HG03196 (cell line): Measurements from ENCODE around the gene MAML2.

ENCODE experiments used
- ATAC-seq: cut with Tn5 transposase; IDR thresholded peaks from one replicate; pipeline ENCODE4 v1.9.1; 2021; ENCODE audit not compliant: unreplicated experiment

MAML2 gene

DNA sequence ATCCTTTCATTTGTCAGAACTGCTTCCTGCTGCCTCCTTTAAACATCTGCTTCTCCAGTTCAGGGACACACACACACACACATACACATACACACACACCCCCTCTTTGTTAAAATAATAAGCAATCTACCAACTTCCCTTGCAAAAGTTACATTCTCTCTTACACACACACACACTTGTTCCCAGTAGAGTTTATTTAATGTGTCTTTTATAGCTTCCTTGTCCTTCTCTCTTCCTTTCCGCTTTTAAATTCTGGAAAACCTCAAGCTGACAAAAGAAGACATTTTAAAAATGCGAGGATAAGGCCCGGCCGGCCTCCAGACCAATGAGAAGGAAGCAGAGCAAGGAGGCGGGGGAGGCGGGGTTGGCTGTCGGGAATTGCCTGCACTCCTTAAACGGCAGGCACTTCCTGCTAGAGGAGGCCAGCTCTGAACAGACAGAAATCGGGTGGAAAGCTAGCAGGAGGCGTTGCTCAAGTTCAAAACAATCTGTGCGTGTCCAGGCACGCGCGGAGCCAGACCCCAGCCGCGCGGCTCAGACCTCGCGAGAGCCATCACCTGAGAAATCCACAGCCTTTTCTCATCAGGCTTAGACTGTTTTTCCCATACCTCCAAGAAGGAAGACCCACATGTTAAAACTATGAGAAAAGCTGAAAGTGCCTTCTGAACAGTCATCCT is 99.9 kb downstream of the MAML2 start:
- ATAC-seq, result peak; percentile 96

DNA sequence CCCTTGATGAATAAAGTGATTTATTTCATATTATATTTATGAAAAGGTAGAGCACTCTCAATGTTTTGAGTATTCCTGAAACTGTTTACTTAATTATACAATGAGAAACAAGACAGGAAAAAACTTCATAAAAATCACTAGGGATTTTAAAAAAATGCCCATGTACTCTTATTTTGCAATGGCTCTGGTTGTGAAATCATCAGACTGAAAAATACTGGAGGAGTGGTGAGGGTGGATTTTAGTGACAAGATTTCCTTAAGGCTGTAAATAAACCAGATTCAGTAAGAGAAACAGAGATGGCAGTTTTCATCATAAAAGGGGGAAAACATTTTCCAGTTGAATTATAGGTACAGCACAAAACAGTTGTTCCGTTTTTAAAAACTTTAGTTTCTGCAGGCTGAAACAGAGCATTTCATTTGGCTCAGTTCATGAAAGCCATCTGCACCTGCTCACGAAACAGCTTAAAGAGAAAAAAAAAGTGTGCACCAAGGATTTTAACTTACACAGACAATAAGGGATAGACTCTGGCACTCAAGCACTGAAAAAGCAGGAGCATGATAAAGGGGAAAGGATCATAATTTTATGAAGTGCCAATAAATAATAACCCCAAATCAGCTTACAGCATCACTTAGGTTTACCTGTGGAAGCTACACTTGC is 100.7 kb downstream of the MAML2 start:
- ATAC-seq, result no peak

DNA sequence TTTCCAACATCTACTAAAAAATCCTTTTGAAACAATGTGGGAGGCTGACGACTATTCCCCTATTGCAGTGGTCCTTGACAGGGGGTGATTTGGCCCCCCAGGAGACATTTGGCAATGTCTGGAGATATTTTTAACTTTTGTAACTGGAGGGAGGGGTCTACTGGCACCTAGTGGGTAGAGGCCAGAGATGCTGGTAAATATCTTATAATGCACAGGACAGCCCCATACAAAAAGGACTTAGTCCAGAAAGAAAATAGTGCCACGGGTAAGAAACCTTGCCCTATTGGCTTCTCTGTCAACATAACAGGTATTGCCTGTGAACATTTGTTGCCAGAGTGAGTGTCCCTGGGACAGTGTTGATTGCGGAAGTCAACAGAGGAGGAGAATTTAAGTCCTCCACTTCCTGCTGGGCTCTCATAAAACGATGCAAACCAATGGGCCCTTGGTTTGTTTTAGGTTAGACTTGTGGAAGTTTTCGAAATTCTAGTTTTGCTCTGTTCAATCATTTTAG is 101.6 kb downstream of the MAML2 start:
- no peak for ATAC-seq

DNA sequence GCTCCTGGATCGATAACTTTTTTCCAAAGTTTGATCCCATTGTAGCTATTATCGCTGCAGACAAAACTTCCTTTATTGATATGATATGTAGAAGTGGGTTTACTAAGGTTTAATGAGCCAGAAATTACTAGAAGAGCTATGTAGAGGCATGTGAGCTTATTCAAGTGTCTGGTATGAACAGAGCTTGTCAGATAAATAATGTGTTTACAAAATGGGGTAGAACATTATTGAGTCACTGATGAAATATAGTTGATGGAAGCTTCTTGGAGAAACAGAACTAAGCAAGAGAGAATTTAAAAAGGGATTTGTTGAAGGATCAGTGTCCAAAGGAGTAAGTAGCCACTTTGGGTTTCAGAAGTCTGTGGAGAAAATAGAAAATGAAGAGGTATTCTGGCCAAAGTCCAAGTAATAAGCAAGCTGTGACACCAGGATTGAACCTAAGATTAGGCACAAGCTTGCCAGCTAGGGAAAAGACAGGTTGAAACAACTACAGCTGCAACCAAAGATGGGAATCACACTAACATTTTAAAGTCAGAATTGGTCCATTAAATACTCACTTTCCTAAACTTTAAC is 104.3 kb downstream of the MAML2 start:
- ATAC-seq, result no peak

DNA sequence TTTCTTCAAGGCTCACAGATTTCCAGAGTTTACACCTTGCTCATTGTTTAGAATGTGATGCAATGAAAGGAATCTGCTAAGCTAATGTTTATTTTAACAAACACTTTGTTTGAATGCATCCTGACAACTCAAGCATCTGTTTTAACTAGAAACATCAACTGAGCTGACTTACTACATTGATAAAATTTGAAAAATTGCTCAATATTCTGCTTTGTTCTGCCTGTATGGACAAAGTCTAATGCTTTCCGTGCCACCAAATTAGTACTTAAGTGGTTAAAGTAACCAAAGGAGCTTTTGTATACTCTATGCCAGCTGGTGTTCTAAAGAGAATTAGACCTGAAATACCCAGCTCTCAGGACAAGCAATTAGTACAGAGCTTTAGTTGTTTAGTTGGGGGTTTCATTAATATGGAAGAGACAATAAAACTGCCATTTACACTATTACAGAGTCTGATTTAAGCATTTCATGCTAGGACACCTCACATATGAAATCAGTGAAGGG is 105.2 kb downstream of the MAML2 start:
- no peak for ATAC-seq

DNA sequence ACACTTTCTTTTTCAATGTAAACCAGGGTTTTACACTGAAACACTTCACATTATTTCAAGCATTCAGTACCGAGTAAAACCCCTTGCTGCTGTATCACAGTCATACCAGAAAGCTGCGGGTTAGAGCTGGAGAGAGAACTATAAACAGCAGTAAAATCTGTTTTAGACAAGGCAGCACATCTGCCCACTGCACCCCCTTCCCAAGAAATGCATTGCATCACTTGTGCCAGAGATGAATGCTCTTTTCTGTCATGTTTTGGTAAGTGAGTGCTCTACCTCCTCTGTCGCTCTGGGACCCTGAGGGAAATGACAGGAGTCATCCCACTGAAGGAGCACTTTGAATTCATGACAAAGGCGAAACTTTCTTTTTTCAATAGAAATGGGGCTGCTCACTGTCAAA is 107.2 kb downstream of the MAML2 start:
- ATAC-seq, result peak; percentile 49

DNA sequence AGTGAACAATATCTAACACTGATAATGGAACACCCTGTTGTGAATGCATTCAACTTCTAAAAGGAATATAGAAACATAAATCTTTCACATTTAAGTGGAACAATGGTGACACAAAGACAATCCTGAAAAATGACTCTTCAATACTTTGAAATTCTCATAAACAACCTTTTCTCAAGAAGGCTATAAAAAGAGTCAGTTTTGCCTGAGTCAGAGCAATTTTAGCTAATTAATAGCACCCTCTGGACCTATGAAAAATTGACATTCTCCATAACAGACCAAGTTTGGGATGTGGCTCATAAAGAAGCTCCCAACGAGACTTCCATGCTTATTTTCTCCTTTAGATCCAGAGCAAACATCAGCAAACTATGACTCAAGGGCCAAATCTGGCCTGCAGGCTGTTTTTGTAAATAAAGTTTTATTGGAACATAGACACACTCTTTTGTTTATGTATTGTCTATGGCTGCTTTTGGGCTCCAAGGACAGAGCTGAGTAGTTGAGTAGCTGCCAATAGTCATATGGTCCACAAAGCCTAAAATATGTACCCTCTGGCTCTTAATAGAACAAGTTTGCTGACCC is 108.0 kb downstream of the MAML2 start:
- no peak for ATAC-seq

DNA sequence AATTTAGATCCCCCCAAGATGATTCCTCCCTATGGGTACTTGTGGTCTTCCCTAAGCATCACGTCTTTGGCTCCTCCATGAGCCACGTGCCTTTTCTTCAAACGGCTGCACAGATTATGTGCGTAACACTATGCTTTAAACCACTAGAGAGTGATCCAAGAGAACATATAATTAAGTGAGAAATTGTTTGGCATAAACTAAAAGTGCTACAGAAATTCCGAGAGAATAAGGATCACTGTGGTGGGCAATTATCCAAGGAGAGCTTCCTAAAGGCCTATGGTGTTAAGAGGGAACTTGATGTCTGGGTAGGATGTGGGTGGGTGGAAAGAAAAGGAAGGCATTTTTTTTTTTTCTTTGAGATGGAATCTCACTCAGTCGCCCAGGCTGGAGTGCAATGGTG is 110.9 kb downstream of the MAML2 start:
- ATAC-seq, result no peak

DNA sequence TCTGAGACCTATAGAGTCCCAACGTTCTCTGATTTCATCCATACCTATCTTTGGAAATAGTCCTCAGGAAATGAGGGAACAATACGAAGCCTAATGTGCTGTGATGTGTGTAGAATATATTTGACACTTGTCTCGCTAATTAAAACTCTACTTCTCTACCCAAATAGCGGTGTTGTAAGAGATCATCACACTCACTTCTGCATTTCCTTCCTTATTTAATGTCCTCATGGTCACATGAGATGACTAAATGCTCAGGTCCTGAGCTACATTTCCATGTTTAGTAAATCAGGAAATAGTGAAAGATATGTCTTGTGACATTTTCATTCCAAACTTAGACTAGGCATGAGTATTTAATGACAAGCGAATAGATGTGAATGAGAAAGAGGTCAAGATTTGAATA is 112.3 kb downstream of the MAML2 start:
- ATAC-seq, result no peak

DNA sequence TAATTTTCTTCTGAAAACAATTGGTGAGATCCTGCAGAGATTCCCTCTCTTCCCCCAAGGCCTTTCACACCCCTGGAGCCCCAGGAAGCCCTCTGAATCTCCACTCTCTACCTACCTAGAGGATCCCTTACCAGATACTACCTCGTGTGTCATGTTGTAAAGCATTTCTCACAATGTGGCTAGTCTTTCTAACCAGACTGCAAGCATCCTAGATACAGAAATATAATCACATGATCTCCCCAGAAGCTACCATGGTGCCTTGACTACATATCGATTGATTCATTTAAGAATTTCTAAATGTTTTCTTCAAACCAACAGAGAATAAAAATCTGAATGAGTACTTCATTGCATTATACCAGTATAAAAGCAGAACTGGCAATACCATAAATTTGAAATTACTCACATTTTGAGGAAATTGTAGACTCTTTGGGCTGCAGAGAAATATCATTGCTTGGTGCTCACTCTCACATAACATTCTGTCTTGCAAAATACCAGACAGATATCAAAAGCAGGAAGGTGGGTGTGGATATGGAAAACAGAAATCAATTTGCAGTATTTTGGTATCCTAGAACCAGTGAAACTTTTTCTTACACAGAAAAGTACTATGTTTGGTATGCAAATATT is 113.5 kb downstream of the MAML2 start:
- ATAC-seq, result no peak

DNA sequence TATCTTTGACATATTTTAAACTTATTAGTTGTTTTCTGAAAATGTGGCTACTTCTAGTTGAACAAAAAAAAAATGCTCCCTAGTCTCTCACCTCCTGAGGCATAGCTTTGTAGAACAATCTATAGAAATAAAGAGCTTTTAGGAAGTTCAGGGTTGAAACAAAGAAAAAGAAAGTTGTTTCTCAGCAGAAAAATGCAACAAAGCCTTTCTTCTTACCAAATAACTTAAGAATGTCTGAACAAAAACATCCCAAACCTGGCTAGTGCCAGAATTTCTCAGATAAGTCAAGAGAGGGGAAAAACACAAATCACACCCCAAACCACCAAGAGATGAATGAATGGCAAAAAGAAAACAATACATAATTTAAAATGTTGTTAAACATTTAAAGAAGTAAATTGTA is 114.1 kb downstream of the MAML2 start:
- no peak for ATAC-seq

DNA sequence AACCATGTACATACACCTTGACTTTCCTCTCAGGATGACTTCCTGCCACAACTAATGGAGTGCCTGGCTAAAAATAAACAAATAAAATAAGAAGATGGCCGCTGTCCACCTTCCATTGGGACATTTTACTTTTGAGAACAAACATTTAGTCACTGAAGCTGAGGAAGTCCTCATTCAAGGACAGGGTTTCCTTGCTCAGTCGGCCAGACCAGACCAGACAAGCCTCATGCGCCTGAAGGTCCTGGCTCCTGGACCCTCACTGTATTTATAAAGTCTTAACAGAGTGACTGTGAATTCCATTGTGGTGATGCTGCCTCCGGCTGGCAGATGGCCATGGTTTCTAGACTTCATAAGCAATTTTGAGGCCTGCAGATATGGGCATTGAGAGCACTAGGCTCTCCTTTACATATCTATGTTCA is 114.5 kb downstream of the MAML2 start:
- ATAC-seq, result no peak

DNA sequence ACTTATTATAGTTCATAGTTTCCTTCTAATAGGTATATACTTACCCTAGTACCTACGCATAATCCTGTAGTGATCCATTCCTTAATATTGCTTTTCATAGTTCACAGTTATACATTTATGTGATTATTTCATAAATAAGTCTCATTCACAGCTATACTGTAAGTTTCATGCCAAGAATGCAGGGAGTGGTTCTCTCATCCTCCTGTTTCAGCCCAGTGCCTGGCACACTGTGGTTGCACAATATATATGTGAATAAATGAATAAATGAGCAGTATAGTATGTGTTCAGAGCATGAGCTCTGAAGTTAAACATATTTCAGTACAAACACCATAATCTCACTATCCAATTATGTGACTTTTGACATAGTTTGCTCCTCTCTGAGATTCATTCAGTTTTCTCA is 115.8 kb downstream of the MAML2 start:
- ATAC-seq, result no peak

DNA sequence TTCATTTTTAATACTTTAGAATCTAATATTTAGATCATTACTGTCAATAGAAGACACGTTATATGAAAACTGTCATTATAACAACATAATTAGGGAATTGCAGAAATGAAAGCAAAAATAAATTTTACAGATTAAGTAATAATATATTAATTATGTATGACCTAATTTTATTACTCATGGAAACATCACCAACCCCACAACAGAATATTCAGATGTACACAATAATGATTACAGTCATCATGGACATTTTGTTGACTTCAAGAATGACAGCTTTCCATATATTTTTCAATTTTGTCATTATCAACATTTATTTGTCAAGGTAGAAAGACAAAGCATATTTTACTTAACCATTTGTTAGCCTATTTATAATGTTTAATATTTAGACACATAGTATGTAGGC is 119.9 kb downstream of the MAML2 start:
- ATAC-seq, result no peak

DNA sequence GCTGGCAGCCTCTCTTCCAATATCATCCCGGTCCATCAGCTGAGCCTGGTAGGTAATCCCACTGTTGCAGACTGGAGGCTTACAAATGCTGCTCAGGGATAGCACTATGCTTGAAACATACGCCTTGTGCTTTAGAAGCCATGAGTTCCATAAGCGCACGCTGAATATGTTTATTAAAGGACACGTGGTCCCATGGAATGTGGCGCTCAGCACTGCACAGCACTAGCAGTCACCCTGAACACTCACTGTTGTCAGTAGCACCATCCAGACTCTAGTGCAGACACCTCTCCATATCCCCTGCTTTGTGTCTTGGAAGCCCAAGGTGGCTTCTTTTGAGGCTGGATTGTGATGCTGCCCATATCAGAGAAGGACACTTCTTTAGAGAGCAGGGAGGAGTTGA is 120.9 kb downstream of the MAML2 start:
- no peak for ATAC-seq

DNA sequence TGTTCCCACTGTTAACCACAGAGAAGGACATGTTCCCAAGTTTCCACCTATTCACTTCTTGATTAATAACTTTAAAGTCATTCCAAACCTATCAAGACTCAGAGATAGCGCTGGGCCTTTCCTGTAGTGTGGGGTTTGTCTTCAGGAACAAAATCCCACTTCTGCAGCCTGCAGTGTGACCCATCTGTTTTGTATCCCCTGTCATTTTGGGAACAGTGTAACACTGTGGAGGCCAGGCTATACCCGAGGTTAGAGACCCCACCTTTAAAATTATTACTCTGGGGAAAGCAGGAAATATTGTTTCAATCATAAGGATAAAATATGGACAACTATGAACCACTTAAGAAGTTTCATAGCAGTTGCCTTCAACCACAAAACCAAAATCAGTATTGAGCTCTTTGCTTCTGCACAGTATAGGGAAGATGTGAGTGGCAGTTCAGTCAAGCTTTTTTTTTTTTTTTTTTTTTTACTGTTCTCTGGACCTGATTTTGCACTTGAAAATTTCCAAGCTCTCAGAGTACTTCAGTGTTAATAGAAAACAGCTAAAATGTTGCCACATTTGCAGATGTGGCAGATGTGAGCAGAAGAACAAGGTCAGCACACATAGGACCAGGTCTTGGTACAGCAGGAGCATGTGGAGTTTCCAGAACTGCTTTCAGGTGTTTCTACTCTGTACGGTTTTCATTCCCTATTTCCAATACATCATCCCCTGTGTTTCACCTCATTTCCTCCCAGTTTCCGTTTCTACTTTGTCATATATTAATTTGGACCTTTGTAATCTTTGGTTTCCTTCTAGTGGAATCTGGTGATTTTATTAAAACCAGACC is 121.5 kb downstream of the MAML2 start:
- no peak for ATAC-seq

DNA sequence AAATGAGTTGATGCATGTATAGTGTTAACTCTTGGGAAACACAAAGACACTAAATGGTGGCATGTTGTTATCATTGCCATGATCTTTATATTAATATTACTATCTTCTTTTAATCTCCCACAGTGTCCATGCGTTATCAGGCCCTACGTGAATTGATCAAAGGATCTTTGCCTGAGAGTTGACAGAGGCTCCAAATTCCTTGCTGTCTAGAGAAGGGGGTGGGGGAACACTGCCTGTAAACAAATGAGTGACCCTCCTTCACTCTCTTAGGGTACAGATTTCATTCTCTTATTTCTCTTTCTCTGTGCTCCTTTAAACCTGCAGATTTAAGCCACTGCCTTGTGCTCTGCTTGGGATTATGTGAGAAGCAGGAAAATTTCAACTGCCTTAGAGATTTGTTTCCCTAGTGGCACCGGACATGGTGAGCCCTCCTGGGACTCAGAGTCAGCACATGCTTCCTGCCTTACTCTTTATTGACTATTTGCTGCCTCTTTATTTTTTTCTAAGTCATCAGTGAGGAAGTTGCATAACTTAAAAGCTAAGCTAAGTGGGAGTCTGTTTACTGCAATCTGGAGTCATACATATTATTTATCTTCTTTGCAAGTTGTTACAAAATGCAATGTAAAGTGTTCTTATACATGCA is 122.9 kb downstream of the MAML2 start:
- no peak for ATAC-seq

DNA sequence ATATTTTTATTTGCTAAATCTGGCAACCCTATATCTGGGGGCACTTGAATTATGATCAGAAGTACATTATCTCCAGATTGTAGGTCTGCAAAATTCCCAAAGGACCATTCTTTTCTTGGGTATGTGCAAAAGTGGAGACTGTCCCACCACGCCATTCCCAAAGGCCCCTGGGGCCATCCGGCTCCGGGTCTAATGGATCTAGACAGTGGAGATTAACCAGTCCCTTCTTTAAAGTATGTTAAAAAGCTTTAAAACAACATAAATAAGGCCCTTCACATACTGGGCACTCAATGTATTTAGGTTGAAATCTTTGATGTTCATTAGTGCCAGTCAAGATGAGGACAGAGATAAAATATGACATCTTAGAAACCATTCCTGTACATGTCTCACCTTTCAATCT is 124.1 kb downstream of the MAML2 start:
- ATAC-seq, result no peak

DNA sequence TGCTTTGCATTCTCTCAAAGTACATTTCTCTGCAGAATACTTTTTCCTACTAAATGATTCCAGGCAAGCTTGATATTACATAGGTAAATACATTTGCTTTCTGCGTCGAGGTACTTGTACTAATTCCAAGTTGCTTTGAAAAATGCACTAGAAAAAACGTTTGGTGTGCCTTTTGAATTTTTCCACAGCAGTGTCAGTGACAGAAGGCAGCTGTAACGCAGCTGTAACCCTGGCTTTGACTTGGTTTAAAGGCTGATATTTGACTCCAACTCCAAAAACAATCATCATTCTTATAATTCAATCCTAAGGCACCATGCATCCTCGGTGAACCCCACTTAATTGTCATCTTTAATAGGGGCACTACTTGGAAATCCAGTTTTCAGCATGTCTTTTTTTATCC is 125.0 kb downstream of the MAML2 start:
- no peak for ATAC-seq

DNA sequence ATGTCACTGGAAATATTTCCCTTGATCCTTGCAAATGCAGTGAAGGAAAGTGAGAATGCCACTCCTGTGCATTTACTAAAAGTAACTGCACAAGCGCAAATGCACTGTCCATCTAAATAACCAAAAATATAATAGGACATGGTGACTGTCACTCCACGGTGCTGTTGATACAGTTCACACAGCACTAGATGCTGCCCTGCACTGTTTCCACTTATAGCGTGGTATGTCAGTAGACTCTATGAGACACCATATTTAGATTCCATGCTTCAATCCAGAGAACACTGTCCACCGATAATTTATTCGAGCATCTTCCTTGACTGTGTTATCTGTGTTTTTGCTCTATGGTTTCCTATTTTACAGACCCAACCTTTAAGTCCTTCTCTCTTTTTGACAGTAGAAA is 125.8 kb downstream of the MAML2 start:
- ATAC-seq, result no peak
